IPS DF 6.9 (cell line): ENCODE results near the gene ABRACL.
"Not testable (repeated sequence)": the region's sequence is repeated elsewhere in the genome, so short reads cannot be mapped to it uniquely, and the experiment has no call there.

Source experiments
- DNase-seq: peaks from one replicate; pipeline ENCODE4 v3.0.0-alpha.2; 2013; ENCODE audit warnings: low read depth, low spot score
- H3K27ac ChIP-seq: one replicate; pipeline ENCODE4 v1.5.1; 2013; ENCODE audit warnings: low read length, control low read depth
- H3K27me3 ChIP-seq: 2 replicates; pipeline ENCODE4 v1.6.1; 2013; ENCODE audit warnings: mild to moderate bottlenecking, low read length; ENCODE audit not compliant: control insufficient read depth, insufficient read depth
- H3K36me3 ChIP-seq: 2 replicates; pipeline ENCODE4 v1.6.1; 2013; ENCODE audit warnings: low read length; ENCODE audit not compliant: control insufficient read depth, insufficient read depth
- H3K4me1 ChIP-seq: 2 replicates; pipeline ENCODE4 v1.6.1; 2013; ENCODE audit warnings: low read length; ENCODE audit not compliant: control insufficient read depth, insufficient read depth
- H3K4me3 ChIP-seq: 2 replicates; pipeline ENCODE4 v1.5.1; 2013; ENCODE audit warnings: mild to moderate bottlenecking, low read length
- H3K9me3 ChIP-seq: 2 replicates; pipeline ENCODE4 v1.6.1; 2013; ENCODE audit warnings: low read length, inconsistent platforms; ENCODE audit not compliant: control insufficient read depth, insufficient read depth
- WGBS: extraction: QIAGEN DNeasy Blood & Tissue Kit; methylation state at CpG from one replicate; pipeline ENCODE4 v1.1.7; 2013; ENCODE audit warnings: mixed read lengths, missing lambda C conversion rate; ENCODE audit not compliant: insufficient read length, insufficient coverage; 5-methylcytosine and 5-hydroxymethylcytosine counted together

The ABRACL gene

DNA sequence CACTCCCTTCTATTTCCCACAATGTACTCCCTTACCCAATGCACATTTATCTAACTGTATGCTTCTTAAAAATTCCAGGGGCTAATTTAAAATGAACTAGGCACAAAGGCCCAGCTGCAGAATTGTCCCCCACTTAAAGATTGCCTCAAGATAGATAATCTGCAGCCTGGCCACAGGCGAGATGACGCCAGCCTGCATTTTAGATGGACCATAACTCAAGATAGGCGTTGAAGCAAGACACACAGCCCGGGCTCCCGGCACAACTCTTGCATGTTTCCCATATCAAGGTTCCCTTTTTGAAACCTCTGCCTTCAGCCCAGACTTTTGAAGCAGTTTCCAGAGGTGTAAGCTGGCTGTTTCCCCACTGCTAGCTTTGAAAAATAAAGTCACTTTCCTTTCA lies 37.3 kb upstream of the ABRACL start:
- no peaks in the 10 kb centered on the region for H3K27me3 ChIP-seq
- 0 out of 2 replicates have a peak, but pooled peaks cover 1% of the 10 kb centered on the region for H3K4me1 ChIP-seq
- no peaks in the 10 kb centered on the region for H3K9me3 ChIP-seq
- WGBS = no CpG with 5 or more reads among the region's 5 CpGs
- DNase-seq = no peak
- no peak overlapping the region for H3K27ac ChIP-seq
- no peaks in the 10 kb centered on the region for H3K36me3 ChIP-seq
- H3K4me3 ChIP-seq = no peak overlapping the region

- H3K9me3 ChIP-seq, H3K27ac ChIP-seq, H3K4me1 ChIP-seq, DNase-seq, H3K27me3 ChIP-seq, H3K4me3 ChIP-seq, H3K36me3 ChIP-seq: not testable (repeated sequence)
- no CpG with 5 or more reads among the region's 5 CpGs for WGBS
These were observed 35.6 kb upstream of the ABRACL start for GRCh38 chr6:138992965-138993364.

DNA sequence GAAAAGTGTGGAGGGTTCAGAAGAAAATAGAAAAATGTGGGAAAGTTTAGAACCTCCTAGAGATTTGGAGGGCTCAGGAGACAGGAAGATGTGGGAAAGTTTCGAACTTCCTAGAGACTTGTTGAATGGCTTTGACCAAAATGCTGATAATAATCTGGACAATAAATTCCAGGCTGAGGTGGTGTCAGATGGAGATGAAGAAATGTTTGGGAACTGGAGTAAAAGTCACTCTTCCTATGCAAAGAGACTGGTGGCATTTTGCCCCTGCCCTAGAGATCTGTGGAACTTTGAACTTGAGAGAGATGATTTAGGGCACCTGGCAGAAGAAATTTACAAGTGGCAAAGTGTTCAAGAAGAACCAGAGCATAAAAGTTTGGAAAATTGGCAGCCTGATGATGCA lies 35.1 kb upstream of the ABRACL start:
- H3K9me3 ChIP-seq, H3K4me1 ChIP-seq, H3K4me3 ChIP-seq, H3K36me3 ChIP-seq, H3K27ac ChIP-seq, H3K27me3 ChIP-seq, DNase-seq: not testable (repeated sequence)
- no CpG with 5 or more reads among the region's 1 CpG for WGBS

GRCh38 chr6:138996524-138996923 lies 32.0 kb upstream of the ABRACL start:
- Histone ChIP-seq H3K9me3 (no peaks in the 10 kb centered on the region), H3K27me3 (no peaks in the 10 kb centered on the region), H3K4me1 (0 out of 2 replicates have a peak, but pooled peaks cover 1% of the 10 kb centered on the region), H3K4me3 (no peak overlapping the region), H3K36me3 (no peaks in the 10 kb centered on the region), H3K27ac (no peak overlapping the region)
- WGBS = no CpG with 5 or more reads among the region's 3 CpGs
- no peak for DNase-seq

DNA sequence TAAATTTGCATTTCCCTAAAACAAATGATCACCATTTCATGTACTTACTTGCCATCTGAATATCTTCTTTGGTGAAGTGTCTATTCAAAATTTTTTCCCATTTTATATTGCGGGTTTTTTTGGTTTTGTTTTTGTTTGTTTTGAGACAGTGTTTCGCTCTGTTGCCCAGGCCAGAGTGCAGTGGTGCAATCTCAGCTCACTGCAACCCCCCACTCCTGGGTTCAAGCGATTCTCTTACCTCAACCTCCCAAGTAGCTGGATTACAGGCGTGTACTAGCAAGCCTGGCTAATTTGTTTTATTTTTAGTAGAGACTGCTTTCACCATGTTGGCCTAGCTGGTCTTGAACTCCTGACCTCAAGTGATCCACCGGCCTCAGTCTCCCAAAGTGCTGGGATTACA lies 31.4 kb upstream of the ABRACL start:
- Histone ChIP-seq H3K4me3 (no peak overlapping the region), H3K27me3 (no peaks in the 10 kb centered on the region), H3K4me1 (0 out of 2 replicates have a peak, but pooled peaks cover 1% of the 10 kb centered on the region), H3K27ac (no peak overlapping the region), H3K36me3 (no peaks in the 10 kb centered on the region), H3K9me3 (no peaks in the 10 kb centered on the region)
- no CpG with 5 or more reads among the region's 5 CpGs for WGBS
- DNase-seq = no peak

- Histone ChIP-seq H3K27me3 (no peaks in the 10 kb centered on the region), H3K9me3 (no peaks in the 10 kb centered on the region), H3K4me3 (no peak overlapping the region), H3K27ac (no peak overlapping the region), H3K4me1 (no peaks in the 10 kb centered on the region), H3K36me3 (no peaks in the 10 kb centered on the region)
- WGBS = no CpG with 5 or more reads among the region's 4 CpGs
- DNase-seq = no peak
These were observed 28.4 kb upstream of the ABRACL start for GRCh38 chr6:138999949-139000725.

GRCh38 chr6:139003751-139004150 lies 24.8 kb upstream of the ABRACL start:
- Histone ChIP-seq H3K27me3 (no peaks in the 10 kb centered on the region), H3K4me3 (no peak overlapping the region), H3K27ac (no peak overlapping the region), H3K36me3 (no peaks in the 10 kb centered on the region), H3K9me3 (no peaks in the 10 kb centered on the region), H3K4me1 (no peaks in the 10 kb centered on the region)
- DNase-seq = no peak

- Histone ChIP-seq H3K9me3 (no peaks in the 10 kb centered on the region), H3K4me1 (no peaks in the 10 kb centered on the region), H3K27ac (no peak overlapping the region), H3K27me3 (no peaks in the 10 kb centered on the region), H3K4me3 (no peak overlapping the region), H3K36me3 (no peaks in the 10 kb centered on the region)
- no CpG with 5 or more reads among the region's 3 CpGs for WGBS
- no peak for DNase-seq
These were observed 22.1 kb upstream of the ABRACL start for GRCh38 chr6:139006477-139006876.

DNA sequence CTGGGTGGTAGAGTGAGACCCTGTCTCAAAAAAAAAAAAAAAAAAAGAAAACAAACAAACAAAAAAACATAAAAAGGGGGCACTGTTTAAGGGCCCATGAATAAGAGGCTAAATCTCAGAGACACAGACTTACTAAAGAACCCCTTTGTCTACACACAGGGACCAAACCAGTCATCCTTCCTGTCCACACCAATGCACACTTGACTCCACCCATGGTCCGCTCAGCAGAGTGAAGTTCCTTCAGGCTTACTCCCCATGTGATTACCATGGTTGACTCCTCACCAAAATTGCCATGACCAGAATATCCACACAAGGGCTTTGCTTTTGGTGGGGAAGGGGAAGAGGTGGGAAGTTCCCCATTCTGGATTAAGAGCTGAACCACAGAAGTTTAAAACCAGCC lies 21.1 kb upstream of the ABRACL start:
- no peaks in the 10 kb centered on the region for H3K4me1 ChIP-seq
- H3K36me3 ChIP-seq = no peaks in the 10 kb centered on the region
- H3K27me3 ChIP-seq = no peaks in the 10 kb centered on the region
- H3K4me3 ChIP-seq = no peak overlapping the region
- DNase-seq = no peak
- H3K9me3 ChIP-seq = no peaks in the 10 kb centered on the region
- no CpG with 5 or more reads among the region's 1 CpG for WGBS
- no peak overlapping the region for H3K27ac ChIP-seq

- Histone ChIP-seq H3K4me1 (no peaks in the 10 kb centered on the region), H3K36me3 (no peaks in the 10 kb centered on the region), H3K4me3 (no peak overlapping the region), H3K9me3 (no peaks in the 10 kb centered on the region), H3K27me3 (no peaks in the 10 kb centered on the region), H3K27ac (no peak overlapping the region)
- no CpG with 5 or more reads among the region's 9 CpGs for WGBS
- no peak for DNase-seq
These were observed 20.4 kb upstream of the ABRACL start for GRCh38 chr6:139008117-139008516.

DNA sequence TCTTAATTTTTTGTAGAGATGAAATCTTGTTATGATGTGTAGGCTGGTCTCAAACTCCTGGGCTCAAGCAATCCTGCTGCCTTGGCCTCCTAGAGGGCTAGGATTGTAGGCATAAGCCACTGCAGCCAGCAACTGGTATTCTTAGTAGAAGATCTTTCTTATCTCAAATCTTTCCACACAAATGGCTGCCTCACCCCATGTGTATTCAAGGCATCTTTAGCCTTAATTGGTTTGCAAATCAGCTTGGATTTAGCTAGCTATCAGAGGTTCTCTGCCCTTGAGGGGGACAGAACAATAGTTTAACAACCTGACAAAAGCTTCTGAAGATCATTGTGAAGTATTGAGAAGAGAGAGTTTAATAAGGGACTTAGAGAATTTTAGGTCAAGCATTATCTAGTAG lies 17.9 kb upstream of the ABRACL start:
- H3K9me3 ChIP-seq = no peaks in the 10 kb centered on the region
- H3K36me3 ChIP-seq = no peaks in the 10 kb centered on the region

More for the DNA sequence above, 17.9 kb upstream of the ABRACL start:
- no peaks in the 10 kb centered on the region for H3K4me1 ChIP-seq
- no peaks in the 10 kb centered on the region for H3K27me3 ChIP-seq
- no peak for DNase-seq
- no peak overlapping the region for H3K4me3 ChIP-seq
- no peak overlapping the region for H3K27ac ChIP-seq
